ENCODE data around the gene STK11IP. TPM values are rescaled to one million over a fixed set of nuclear protein-coding genes. Genes with fewer than 3 reads are reported as not detected.

Gene STK11IP
- total RNA-seq, 2 donors from 2014 or later, result 25.4 to 42.7 TPM

- intact Hi-C loops (cut with DNase I), result no loop called here
- Histone ChIP-seq H3K4me3 (no peak overlapping the region), H3K4me1 (no peaks in the 10 kb centered on the region), H3K27ac (no peak overlapping the region), H3K27me3 (no peaks in the 10 kb centered on the region), H3K9ac (ENCODE audit: low read depth in 2 of 2, low read length in 2 of 2) (no peak overlapping the region), H3K36me3 (no peaks in the 10 kb centered on the region), H3K9me3 (no peaks in the 10 kb centered on the region)
- TF ChIP-seq, protein P1, sequence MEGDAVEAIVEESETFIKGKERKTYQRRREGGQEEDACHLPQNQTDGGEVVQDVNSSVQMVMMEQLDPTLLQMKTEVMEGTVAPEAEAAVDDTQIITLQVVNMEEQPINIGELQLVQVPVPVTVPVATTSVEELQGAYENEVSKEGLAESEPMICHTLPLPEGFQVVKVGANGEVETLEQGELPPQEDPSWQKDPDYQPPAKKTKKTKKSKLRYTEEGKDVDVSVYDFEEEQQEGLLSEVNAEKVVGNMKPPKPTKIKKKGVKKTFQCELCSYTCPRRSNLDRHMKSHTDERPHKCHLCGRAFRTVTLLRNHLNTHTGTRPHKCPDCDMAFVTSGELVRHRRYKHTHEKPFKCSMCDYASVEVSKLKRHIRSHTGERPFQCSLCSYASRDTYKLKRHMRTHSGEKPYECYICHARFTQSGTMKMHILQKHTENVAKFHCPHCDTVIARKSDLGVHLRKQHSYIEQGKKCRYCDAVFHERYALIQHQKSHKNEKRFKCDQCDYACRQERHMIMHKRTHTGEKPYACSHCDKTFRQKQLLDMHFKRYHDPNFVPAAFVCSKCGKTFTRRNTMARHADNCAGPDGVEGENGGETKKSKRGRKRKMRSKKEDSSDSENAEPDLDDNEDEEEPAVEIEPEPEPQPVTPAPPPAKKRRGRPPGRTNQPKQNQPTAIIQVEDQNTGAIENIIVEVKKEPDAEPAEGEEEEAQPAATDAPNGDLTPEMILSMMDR (IDR thresholded peaks at IDR 0.05), result no peak
- no peak for DNase-seq
Measured at GRCh38 chr2:219634951-219635751, 37.5 kb downstream of the STK11IP start.

DNA sequence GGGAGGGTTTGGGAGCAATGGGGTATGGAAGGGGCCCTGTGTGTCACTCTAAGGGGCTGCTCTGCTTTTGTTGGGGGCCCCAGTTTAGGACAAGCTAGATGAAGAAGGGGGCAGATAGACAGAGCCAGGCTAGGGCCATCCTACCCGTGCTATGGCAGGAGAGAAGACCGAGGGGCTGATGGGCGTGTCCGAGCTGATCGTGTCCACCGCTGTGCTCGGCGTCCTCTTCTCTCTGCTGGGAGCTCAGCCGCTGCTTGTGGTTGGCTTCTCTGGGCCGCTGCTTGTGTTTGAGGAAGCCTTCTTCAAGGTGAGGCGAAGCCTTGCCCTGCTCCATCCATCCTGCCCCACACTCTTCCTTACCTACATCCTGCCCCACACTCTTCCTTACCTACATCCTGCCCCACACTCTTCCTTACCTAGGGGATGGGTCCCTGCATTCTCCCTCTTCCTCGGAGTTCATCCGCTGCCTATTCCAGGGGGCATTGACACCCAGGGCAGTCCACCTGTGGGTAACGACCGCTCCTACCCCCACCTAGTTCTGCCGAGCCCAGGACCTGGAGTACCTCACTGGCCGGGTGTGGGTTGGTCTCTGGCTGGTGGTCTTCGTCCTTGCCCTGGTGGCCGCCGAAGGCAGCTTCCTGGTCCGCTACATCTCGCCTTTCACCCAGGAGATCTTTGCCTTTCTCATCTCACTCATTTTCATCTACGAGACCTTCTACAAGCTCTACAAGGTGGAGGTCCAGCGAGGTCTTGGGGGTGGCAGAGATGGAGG lies 38.7 kb downstream of the STK11IP start:
- no peaks in the 10 kb centered on the region for H3K36me3 ChIP-seq
- H3K27ac ChIP-seq, result no peak overlapping the region
- H3K27me3 ChIP-seq, result no peaks in the 10 kb centered on the region
- TF ChIP-seq, protein P1 (IDR thresholded peaks at IDR 0.05), result no peak
- no peak for DNase-seq
- no peak overlapping the region for H3K9ac ChIP-seq (ENCODE audit: low read depth in 2 of 2, low read length in 2 of 2)
- H3K9me3 ChIP-seq, result no peaks in the 10 kb centered on the region
- H3K4me3 ChIP-seq, result no peak overlapping the region
- H3K4me1 ChIP-seq, result no peaks in the 10 kb centered on the region
- intact Hi-C loops (cut with DNase I), result no loop called here

DNA sequence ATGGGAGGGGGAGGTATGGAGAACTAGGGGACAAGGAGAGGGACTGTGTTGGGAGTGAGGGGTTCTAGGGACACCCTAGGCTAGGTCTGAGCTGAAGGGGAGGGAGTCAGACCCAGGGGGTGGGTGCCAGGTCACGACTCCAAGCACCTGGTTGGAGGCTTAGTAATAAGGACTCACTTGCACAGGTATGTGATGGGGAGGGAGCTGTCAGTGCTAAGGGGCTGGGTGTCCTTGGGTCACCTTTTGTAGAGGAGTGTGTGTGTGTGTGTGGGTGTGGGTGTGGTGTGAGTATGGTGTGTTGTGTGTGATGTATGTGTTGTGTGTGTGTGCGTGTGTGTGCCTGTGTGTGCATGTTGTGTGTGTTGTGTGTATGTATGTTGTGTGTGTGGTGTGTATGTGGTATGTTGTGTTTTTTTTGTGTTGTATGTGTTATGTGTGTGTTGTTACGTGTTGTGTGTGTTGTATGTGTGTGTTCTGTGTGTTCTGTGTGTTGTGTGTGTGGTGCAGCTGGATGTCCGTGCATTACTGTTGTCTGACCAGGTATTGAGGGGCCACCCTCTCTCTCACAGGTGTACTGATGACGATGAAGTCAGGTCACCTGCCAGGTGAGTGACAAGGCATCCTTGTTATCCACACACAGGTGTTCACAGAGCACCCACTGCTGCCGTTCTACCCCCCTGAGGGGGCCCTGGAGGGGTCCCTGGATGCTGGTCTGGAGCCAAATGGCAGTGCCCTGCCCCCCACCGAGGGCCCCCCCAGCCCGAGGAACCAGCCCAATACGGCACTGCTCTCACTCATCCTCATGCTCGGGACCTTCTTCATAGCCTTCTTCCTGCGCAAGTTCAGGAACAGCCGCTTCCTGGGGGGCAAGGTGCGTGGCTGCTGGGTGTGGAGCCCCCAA lies 39.5 kb downstream of the STK11IP start:
- Histone ChIP-seq H3K9me3 (no peaks in the 10 kb centered on the region), H3K27ac (no peak overlapping the region), H3K9ac (ENCODE audit: low read depth in 2 of 2, low read length in 2 of 2) (no peak overlapping the region), H3K36me3 (no peaks in the 10 kb centered on the region), H3K4me3 (no peak overlapping the region), H3K4me1 (no peaks in the 10 kb centered on the region), H3K27me3 (no peaks in the 10 kb centered on the region)
- intact Hi-C loops (cut with DNase I), result no loop called here
- TF ChIP-seq, protein P1 (IDR thresholded peaks at IDR 0.05), result no peak
- no peak for DNase-seq

DNA sequence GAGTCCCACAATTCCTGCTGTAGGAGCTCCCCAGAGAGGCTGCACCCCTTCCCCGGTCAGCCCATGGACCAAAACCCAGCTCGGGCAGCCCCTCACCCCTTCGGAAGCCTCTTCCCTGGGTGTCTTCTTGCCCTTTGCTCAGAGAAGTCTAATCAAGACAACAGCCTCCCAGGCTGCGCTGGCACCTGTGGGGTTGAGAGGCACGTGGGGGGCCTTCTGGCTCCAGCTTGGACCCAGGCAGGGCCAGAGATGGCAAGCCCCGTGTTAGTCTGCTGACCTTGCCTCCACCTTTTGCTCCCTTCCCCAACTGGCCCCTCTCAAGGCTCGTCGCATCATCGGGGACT lies 40.2 kb downstream of the STK11IP start:
- intact Hi-C loops (cut with DNase I), result no loop called here
- Histone ChIP-seq H3K4me1 (no peaks in the 10 kb centered on the region), H3K27ac (no peak overlapping the region), H3K27me3 (no peaks in the 10 kb centered on the region), H3K9ac (ENCODE audit: low read depth in 2 of 2, low read length in 2 of 2) (no peak overlapping the region), H3K4me3 (no peak overlapping the region), H3K36me3 (no peaks in the 10 kb centered on the region), H3K9me3 (no peaks in the 10 kb centered on the region)
- DNase-seq, result no peak
- TF ChIP-seq, protein P1 (IDR thresholded peaks at IDR 0.05), result no peak

DNA sequence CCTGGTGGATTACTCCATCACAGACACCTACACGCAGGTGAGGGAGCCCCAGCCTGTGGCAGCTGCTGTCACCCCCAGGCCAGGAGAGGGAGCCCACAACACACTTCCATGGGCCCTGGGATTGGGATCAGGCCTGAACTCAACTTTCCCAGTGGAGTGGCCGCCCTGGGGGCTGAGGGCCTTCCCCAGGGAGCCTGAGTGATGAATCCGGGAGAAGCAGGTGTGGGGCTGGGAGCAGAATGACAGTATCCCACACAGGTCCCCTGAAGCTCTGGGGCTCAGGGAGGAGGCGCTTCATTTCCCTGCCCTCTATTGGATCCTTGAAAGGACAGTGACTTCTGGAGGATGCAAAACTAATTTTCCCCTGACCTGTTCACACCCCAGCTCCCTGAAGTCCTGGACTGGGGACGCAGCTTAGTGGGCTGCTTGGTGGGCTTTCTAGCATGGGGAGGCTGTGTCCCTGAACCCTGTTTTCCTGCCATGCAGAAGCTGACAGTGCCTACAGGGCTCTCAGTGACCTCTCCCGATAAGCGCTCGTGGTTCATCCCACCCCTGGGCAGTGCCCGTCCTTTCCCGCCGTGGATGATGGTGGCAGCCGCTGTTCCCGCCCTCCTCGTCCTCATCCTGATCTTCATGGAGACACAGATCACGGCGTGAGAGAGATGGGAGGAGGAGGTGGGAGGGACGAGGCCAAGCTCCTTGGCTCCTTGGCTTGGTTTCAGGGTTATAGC lies 40.7 kb downstream of the STK11IP start:
- Histone ChIP-seq H3K27me3 (no peaks in the 10 kb centered on the region), H3K4me1 (no peaks in the 10 kb centered on the region), H3K36me3 (no peaks in the 10 kb centered on the region), H3K9ac (ENCODE audit: low read depth in 2 of 2, low read length in 2 of 2) (no peak overlapping the region), H3K4me3 (no peak overlapping the region), H3K27ac (no peak overlapping the region), H3K9me3 (no peaks in the 10 kb centered on the region)
- intact Hi-C loops (cut with DNase I), result no loop called here
- TF ChIP-seq, protein P1 (IDR thresholded peaks at IDR 0.05), result no peak
- DNase-seq, result no peak

Measured in colonic mucosa (tissue), 4 donors.